GM12878 (cell line): Measurements from ENCODE around the gene ALPP. TPM values are rescaled to one million over a fixed set of nuclear protein-coding genes. Genes with fewer than 3 reads are reported as not detected.
A peak's percentile ranks its signal among the peaks of the same experiment; 100 is the strongest.

ENCODE experiments used
- ATAC-seq: fragments of 200-7000 bp; cut with Tn5 transposase; 3 replicates; pipeline ENCODE4 v1.9.1; 2020; ENCODE audit warnings: mild to moderate bottlenecking, moderate library complexity
- BruUV-seq: library from RNA; stranded (reverse); fragments of 400-500 nt; replicated peaks from 2 replicates; lab custom pipeline; 2021; lab: Mats Ljungman, UMichigan
- CTCF ChIA-PET: fragments of 300-600 bp; sonication (Branson Sonifier 250); formaldehyde crosslinking; extraction: SDS; loops from one replicate; lab custom pipeline; 2021; ENCODE audit warnings: inconsistent platforms; lab: Yijun Ruan, JAX
- POLR2A ChIA-PET: fragments of 350-600 bp; formaldehyde crosslinking; extraction: SDS; loops from one replicate; lab custom pipeline; 2021; ENCODE audit warnings: inconsistent platforms; lab: Charles Lee
- RAD21 ChIA-PET: fragments of 300-600 bp; sonication (Branson Sonifier 250); formaldehyde crosslinking; loops from one replicate; lab custom pipeline; 2023; ENCODE audit warnings: antibody characterized with exemption; ENCODE audit not compliant: unreplicated experiment; lab: Charles Lee
- SMC1A ChIA-PET: fragments of 300-600 bp; sonication (Branson Sonifier 250); formaldehyde crosslinking; loops from one replicate; lab custom pipeline; 2023; ENCODE audit not compliant: unreplicated experiment, uncharacterized antibody; lab: Charles Lee
- DNase-seq: peaks from one replicate; pipeline ENCODE4 v3.0.0-alpha.2; 2011; ENCODE audit warnings: low read depth, low spot score
- FAIRE-seq: peaks from 3 replicates; lab custom pipeline; 2011; peaks lifted over from hg19 to GRCh38; lab: Jason Lieb, UNC
- H2AFZ ChIP-seq: 2 replicates; pipeline ENCODE4 v1.6.0; 2011; ENCODE audit warnings: low read depth, low read length, control low read depth; ENCODE audit not compliant: control insufficient read depth
- H3K27ac ChIP-seq: 2 replicates; pipeline ENCODE4 v1.5.1; 2011; ENCODE audit warnings: control low read depth; ENCODE audit not compliant: control insufficient read depth, insufficient read depth
- H3K27me3 ChIP-seq, 2 experiments: replicated peaks in 1 of 2; 2 replicates each; pipeline versions ENCODE4 v1.6.0 to v1.6.1; 2011; ENCODE audit warnings: low read length in 1 of 2; ENCODE audit not compliant: control insufficient read depth in 2 of 2, insufficient read depth in 2 of 2
- H3K36me3 ChIP-seq, 2 experiments: 2 replicates each; pipeline ENCODE4 v1.5.1; 2011; ENCODE audit warnings: low read length in 1 of 2; ENCODE audit not compliant: control insufficient read depth in 2 of 2, insufficient read depth in 2 of 2
- H3K4me1 ChIP-seq: 2 replicates; pipeline ENCODE4 v1.6.1; 2011; ENCODE audit warnings: mild to moderate bottlenecking, low read length, moderate library complexity, mixed read lengths; ENCODE audit not compliant: control insufficient read depth, insufficient read depth
- H3K4me2 ChIP-seq: 2 replicates; pipeline ENCODE4 v1.6.0; 2011; ENCODE audit warnings: control low read depth; ENCODE audit not compliant: control insufficient read depth, insufficient read depth
- H3K4me3 ChIP-seq: fragments of 200-600 bp; sonication (generic); 2 replicates; pipeline ENCODE4 v1.5.1; 2016
- H3K79me2 ChIP-seq: 2 replicates; pipeline ENCODE4 v1.6.0; 2011; ENCODE audit warnings: low read length; ENCODE audit not compliant: control insufficient read depth, insufficient read depth
- H3K9ac ChIP-seq: 2 replicates; pipeline ENCODE4 v1.8.0; 2011; ENCODE audit warnings: low read length, control low read depth, mixed read lengths; ENCODE audit not compliant: control insufficient read depth, insufficient read depth
- H3K9me3 ChIP-seq: replicated peaks from 3 replicates; pipeline ENCODE4 v1.5.1; 2011; ENCODE audit warnings: mild to moderate bottlenecking, low read length; ENCODE audit not compliant: control insufficient read depth, insufficient read depth
- H4K20me1 ChIP-seq: 2 replicates; pipeline ENCODE4 v1.6.0; 2011; ENCODE audit not compliant: control insufficient read depth, insufficient read depth
- BCL11A ChIP-seq: IDR thresholded peaks from 2 replicates; pipeline ENCODE4 v1.6.1; 2011; ENCODE audit warnings: low read depth, low read length
- CBFB ChIP-seq: IDR thresholded peaks from 2 replicates; pipeline ENCODE4 v1.6.1; 2016; ENCODE audit warnings: antibody characterized with exemption, low read depth
- HDAC6 ChIP-seq: fragments of 200-600 bp; sonication (generic); IDR thresholded peaks from one replicate; pipeline ENCODE4 v1.8.0; 2017; ENCODE audit warnings: antibody characterized with exemption; ENCODE audit not compliant: unreplicated experiment
- IRF5 ChIP-seq: fragments of 450-650 bp; IDR thresholded peaks from 2 replicates; pipeline ENCODE4 v1.6.1; 2017; ENCODE audit warnings: borderline replicate concordance
- KAT2A ChIP-seq: conservative IDR thresholded peaks from 2 replicates; pipeline ENCODE4 v1.6.1; 2011; ENCODE audit warnings: low read depth, low read length; ENCODE audit not compliant: control insufficient read depth
- MLLT1 ChIP-seq: fragments of 450-650 bp; IDR thresholded peaks from 2 replicates; pipeline ENCODE4 v1.6.1; 2016; ENCODE audit warnings: mild to moderate bottlenecking
- MXI1 ChIP-seq: fragments of 150-350 bp; IDR thresholded peaks from 2 replicates; pipeline ENCODE4 v1.6.1; 2011; ENCODE audit warnings: low read depth, mild to moderate bottlenecking, inconsistent platforms, low read length, improper control_type of control experiment
- PML ChIP-seq: IDR thresholded peaks from 2 replicates; pipeline ENCODE4 v1.6.1; 2012; ENCODE audit warnings: low read length, inconsistent platforms
- RFX5 ChIP-seq: IDR thresholded peaks from 2 replicates; pipeline ENCODE4 v1.6.1; 2011; ENCODE audit warnings: low read depth, low read length, improper control_type of control experiment
- SRF ChIP-seq, 2 experiments: IDR thresholded peaks; 2 replicates each; pipeline ENCODE4 v1.6.1; 2011; ENCODE audit warnings: low read depth in 2 of 2, low read length in 2 of 2, mild to moderate bottlenecking in 1 of 2, moderate library complexity in 1 of 2
- SUPT20H ChIP-seq: IDR thresholded peaks from 2 replicates; pipeline ENCODE4 v1.6.1; 2011; ENCODE audit warnings: low read depth, mild to moderate bottlenecking, low read length, moderate library complexity, borderline replicate concordance; ENCODE audit not compliant: control insufficient read depth
- WGBS: methylation state at CpG from one replicate; pipeline ENCODE4 v1.1.6; 2016; ENCODE audit warnings: low lambda C conversion rate; ENCODE audit not compliant: insufficient replicate concordance, insufficient coverage; ENCODE audit errors: missing lambda C conversion rate; 5-methylcytosine and 5-hydroxymethylcytosine counted together
- in situ Hi-C: fragments of 300-500 bp; cut with MboI; formaldehyde crosslinking; loops from 9 replicates; pipeline ENCODE4 v1.14.3; 2018; ENCODE audit warnings: mixed read lengths
- intact Hi-C: fragments of 100-400 bp; cut with micrococcal nuclease; formaldehyde crosslinking; loops from one replicate; pipeline ENCODE4 v1.14.2; 2022; ENCODE audit not compliant: unreplicated experiment
- polyA plus RNA-seq, 11 experiments: library from polyadenylated mRNA; depleted of rRNA in 4 of 11; unstranded in 6 of 11; stranded (reverse) in 5 of 11; fragments of >200 nt; fragmentation: Nextera tagmentation in 4 of 11; fragmentation: Illumina TruSeq in 1 of 11; extraction: Ambion mirVana in 4 of 11; extraction: Trizol in 1 of 11; gene quantifications; 1 replicate in 1 of 11; 2 replicates in 10 of 11; pipeline versions ENCODE4 v1.2.1 to v1.2.3, GENCODE V29; 2011 to 2016; ENCODE audit warnings: inconsistent platforms in 2 of 11, missing spikeins in 2 of 11, low read depth in 1 of 11
- total RNA-seq, 4 experiments: library from RNA; depleted of rRNA in 3 of 4; stranded (reverse); fragments of >200 nt in 3 of 4; fragmentation: Illumina TruSeq in 1 of 4; extraction: Trizol in 1 of 4; gene quantifications; 2 replicates each; pipeline versions ENCODE4 v1.2.1 to v1.2.3, GENCODE V29; 2013 to 2021

Gene ALPP
- total and polyA plus RNA-seq, 10 of the 15 experiments (the other 5 are each of a cell fraction or from before 2014, with no cell fraction given): 0.21 TPM; not detected in 9

DNA sequence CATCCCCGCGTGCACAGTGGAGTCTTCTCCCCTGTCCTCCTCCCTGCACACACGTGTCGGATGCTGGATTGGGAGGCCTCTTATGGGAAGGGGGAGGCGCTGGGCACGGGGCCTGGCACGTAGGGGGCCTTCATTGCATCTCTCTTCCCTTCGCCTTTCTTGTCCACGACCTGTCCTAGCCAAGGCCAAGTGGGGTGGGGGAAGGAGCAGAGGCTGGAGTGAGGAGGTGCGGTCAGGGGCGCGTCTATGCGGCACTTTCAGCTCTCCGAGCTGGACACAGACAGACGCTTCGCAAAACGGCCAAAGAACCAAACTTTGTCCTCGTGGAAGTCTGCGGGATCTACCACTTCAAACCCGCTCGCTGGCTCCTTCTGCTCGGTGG lies 41.5 kb downstream of the ALPP start:
- no peak overlapping the region for H3K27ac ChIP-seq
- WGBS: 76% methylated on average over 19 of the region's 22 CpGs
- H3K4me1 ChIP-seq: no peaks in the 10 kb centered on the region
- in situ Hi-C loops (no loop called here), intact Hi-C loops (no loop called here)
- H3K79me2 ChIP-seq: no peaks in the 10 kb centered on the region
- ChIA-PET RAD21 (no interaction called here), SMC1A (no interaction called here), POLR2A (no interaction called here), CTCF (no interaction called here)
- H3K9ac ChIP-seq: no peak overlapping the region
- peaks cover 8% of the 10 kb centered on the region in 2 experiments; a peak in 3 of 4 replicates for H3K27me3 ChIP-seq
- ATAC-seq (no peak), FAIRE-seq (no peak), DNase-seq (no peak)
- no peak for TF ChIP-seq HDAC6
- no peak for TF ChIP-seq BCL11A
- no peak for TF ChIP-seq IRF5
- TF ChIP-seq SRF (IDR thresholded peaks at IDR 0.05; ENCODE audit: low read depth in 2 of 2, low read length in 2 of 2): no peak
- H2AFZ ChIP-seq: no peak overlapping the region
- no peaks in the 10 kb centered on the region for H3K36me3 ChIP-seq
- no peaks in the 10 kb centered on the region for H4K20me1 ChIP-seq
- no peaks in the 10 kb centered on the region; the same call in 2 of the 3 replicates for H3K9me3 ChIP-seq
- no peak overlapping the region for H3K4me2 ChIP-seq
- no peak overlapping the region for H3K4me3 ChIP-seq
- no TSS peak for BruUV-seq

GRCh38 chr2:232420463-232421188 lies 42.1 kb downstream of the ALPP start:
- ATAC-seq (peak; percentile 41; the same call in 2 of the 3 replicates), FAIRE-seq (no peak), DNase-seq (no peak)
- Histone ChIP-seq H3K9me3 (no peaks in the 10 kb centered on the region; the same call in 2 of the 3 replicates), H3K4me3 (no peak overlapping the region), H3K27ac (no peak overlapping the region), H3K79me2 (no peaks in the 10 kb centered on the region), H3K9ac (no peak overlapping the region), H4K20me1 (no peaks in the 10 kb centered on the region), H3K36me3 (no peaks in the 10 kb centered on the region), H3K27me3 (peaks cover 8% of the 10 kb centered on the region in 2 experiments; a peak in 3 of 4 replicates), H3K4me2 (peak overlapping the region; percentile 48; the same call in 1 of the 2 replicates), H3K4me1 (no peaks in the 10 kb centered on the region), H2AFZ (no peak overlapping the region)
- ChIA-PET SMC1A (no interaction called here), POLR2A (no interaction called here), CTCF (no interaction called here), RAD21 (no interaction called here)
- in situ Hi-C loops: no loop called here
- 13% methylated on average over 36 of the region's 79 CpGs for WGBS
- intact Hi-C loops: no loop called here
- BruUV-seq: no TSS peak
- TF ChIP-seq CBFB (no peak), RFX5 (no peak), PML (no peak), KAT2A (no peak), SUPT20H (no peak), MXI1 (no peak), MLLT1 (no peak)
